ENCODE measurements around the gene CHRNA4. TPM values are rescaled to one million over a fixed set of nuclear protein-coding genes. Genes with fewer than 3 reads are reported as not detected.

CHRNA4 gene
- 10 to 100 TPM in 2 of 3 donors, 1 to 10 TPM in 1; 8.6 to 23.6 (median 19.1) TPM for polyA plus RNA-seq (ENCODE audit: insufficient read length in 3 of 3)
- long read RNA-seq, donor 1, partial matches to known transcripts, result 0 of 2 reads
- long read RNA-seq, donor 1, other reads (novel, unspliced or antisense), result 0 of 2 reads
- long read RNA-seq, donor 2, full-length matches to known transcripts, result 1 of 1 reads
- long read RNA-seq, donor 2, partial matches to known transcripts, result 0 of 1 reads
- long read RNA-seq, donor 2, other reads (novel, unspliced or antisense), result 0 of 1 reads
- long read RNA-seq, donor 3, result 0 reads
- long read RNA-seq, donor 4, partial matches to known transcripts, result 0 of 4 reads
- long read RNA-seq, donor 4, other reads (novel, unspliced or antisense), result 0 of 4 reads
- long read RNA-seq, donor 5, result 0 reads
- long read RNA-seq, donor 6, partial matches to known transcripts, result 0 of 3 reads
- long read RNA-seq, donor 6, other reads (novel, unspliced or antisense), result 0 of 3 reads
- long read RNA-seq, donor 7, full-length matches to known transcripts, result 3 of 3 reads
- long read RNA-seq, donor 7, partial matches to known transcripts, result 0 of 3 reads
- long read RNA-seq, donor 7, other reads (novel, unspliced or antisense), result 0 of 3 reads
- long read RNA-seq, donor 8, result 0 reads
- long read RNA-seq, donor 9, partial matches to known transcripts, result 0 of 2 reads
- long read RNA-seq, donor 9, other reads (novel, unspliced or antisense), result 0 of 2 reads
- long read RNA-seq, donor 10, partial matches to known transcripts, result 0 of 3 reads
- long read RNA-seq, donor 10, other reads (novel, unspliced or antisense), result 0 of 3 reads
- long read RNA-seq, donor 11, partial matches to known transcripts, result 0 of 2 reads
- long read RNA-seq, donor 11, other reads (novel, unspliced or antisense), result 0 of 2 reads
- long read RNA-seq, donor 12, full-length matches to known transcripts, result 3 of 3 reads
- long read RNA-seq, donor 12, partial matches to known transcripts, result 0 of 3 reads
- long read RNA-seq, donor 12, other reads (novel, unspliced or antisense), result 0 of 3 reads
- long read RNA-seq, donor 13, partial matches to known transcripts, result 0 of 4 reads
- long read RNA-seq, donor 13, other reads (novel, unspliced or antisense), result 0 of 4 reads
- long read RNA-seq, donor 14, transcript CHRNA4-213 (1 exons, 1,603 nt), result major isoform, 5 of 7 reads
- long read RNA-seq, donor 14, partial matches to known transcripts, result 0 of 7 reads
- long read RNA-seq, donor 14, other reads (novel, unspliced or antisense), result 0 of 7 reads
- long read RNA-seq, donor 15, full-length matches to known transcripts, result 1 of 1 reads
- long read RNA-seq, donor 15, partial matches to known transcripts, result 0 of 1 reads
- long read RNA-seq, donor 15, other reads (novel, unspliced or antisense), result 0 of 1 reads
- long read RNA-seq, donor 16, partial matches to known transcripts, result 0 of 1 reads
- long read RNA-seq, donor 16, other reads (novel, unspliced or antisense), result 0 of 1 reads

- no peak for DNase-seq
Measured at GRCh38 chr20:63360850-63361518, at the start of gene CHRNA4. TSS of gene CHRNA4 (minus strand) at chr20:63361349. CDS start at chr20:63361165, 184 bp downstream.

- no peak for DNase-seq
Measured at GRCh38 chr20:63409834-63410435, 48.8 kb upstream of the CHRNA4 start.

- DNase-seq, result no peak
Measured at GRCh38 chr20:63409066-63409833, 48.1 kb upstream of the CHRNA4 start.

GRCh38 chr20:63408684-63409046 lies 47.5 kb upstream of the CHRNA4 start:
- no peak for DNase-seq

- DNase-seq, result no peak
Measured at GRCh38 chr20:63407928-63408683, 47.0 kb upstream of the CHRNA4 start.

GRCh38 chr20:63406617-63407245 lies 45.6 kb upstream of the CHRNA4 start:
- no peak for DNase-seq

- no peak for DNase-seq
Measured at GRCh38 chr20:63406011-63406410, 44.9 kb upstream of the CHRNA4 start.

- no peak for DNase-seq
Measured at GRCh38 chr20:63405102-63405730, 44.1 kb upstream of the CHRNA4 start.

- no peak for DNase-seq
Measured at GRCh38 chr20:63404129-63405085, 43.3 kb upstream of the CHRNA4 start.

- no peak for DNase-seq
Measured at GRCh38 chr20:63403403-63404105, 42.4 kb upstream of the CHRNA4 start.

GRCh38 chr20:63402860-63403220 lies 41.7 kb upstream of the CHRNA4 start:
- DNase-seq, result no peak

- DNase-seq, result no peak
Measured at GRCh38 chr20:63402181-63402859, 41.2 kb upstream of the CHRNA4 start.

GRCh38 chr20:63401384-63402110 lies 40.4 kb upstream of the CHRNA4 start:
- DNase-seq, result no peak

- no peak for DNase-seq
Measured at GRCh38 chr20:63400486-63401210, 39.5 kb upstream of the CHRNA4 start.
